Measurements from ENCODE around the gene RRM1.
"Not testable (repeated sequence)": the region's sequence is repeated elsewhere in the genome, so short reads cannot be mapped to it uniquely, and the experiment has no call there.

RRM1 gene

DNA sequence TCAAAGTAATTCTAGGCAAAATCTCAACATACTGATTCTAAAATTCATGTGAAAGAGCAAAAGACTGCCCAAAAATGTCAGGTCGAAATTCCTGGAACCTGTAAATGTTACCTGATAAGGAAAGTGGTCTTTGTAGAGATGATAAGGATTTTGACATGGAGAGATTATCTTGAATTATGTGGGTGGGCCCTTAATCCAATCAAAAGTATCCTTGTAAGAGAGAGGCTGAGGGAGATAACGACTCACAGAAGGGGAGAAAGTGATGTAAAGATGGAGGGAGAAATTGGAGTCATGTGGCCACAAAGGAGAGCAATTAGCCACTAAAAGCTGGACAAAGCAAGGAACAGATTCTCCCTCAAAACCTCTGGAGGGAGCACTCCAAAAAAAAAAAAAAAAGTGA lies 20.5 kb downstream of the RRM1 start:
- TF ChIP-seq, protein P1, sequence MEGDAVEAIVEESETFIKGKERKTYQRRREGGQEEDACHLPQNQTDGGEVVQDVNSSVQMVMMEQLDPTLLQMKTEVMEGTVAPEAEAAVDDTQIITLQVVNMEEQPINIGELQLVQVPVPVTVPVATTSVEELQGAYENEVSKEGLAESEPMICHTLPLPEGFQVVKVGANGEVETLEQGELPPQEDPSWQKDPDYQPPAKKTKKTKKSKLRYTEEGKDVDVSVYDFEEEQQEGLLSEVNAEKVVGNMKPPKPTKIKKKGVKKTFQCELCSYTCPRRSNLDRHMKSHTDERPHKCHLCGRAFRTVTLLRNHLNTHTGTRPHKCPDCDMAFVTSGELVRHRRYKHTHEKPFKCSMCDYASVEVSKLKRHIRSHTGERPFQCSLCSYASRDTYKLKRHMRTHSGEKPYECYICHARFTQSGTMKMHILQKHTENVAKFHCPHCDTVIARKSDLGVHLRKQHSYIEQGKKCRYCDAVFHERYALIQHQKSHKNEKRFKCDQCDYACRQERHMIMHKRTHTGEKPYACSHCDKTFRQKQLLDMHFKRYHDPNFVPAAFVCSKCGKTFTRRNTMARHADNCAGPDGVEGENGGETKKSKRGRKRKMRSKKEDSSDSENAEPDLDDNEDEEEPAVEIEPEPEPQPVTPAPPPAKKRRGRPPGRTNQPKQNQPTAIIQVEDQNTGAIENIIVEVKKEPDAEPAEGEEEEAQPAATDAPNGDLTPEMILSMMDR (conservative IDR thresholded peaks at IDR 0.05), result no peak
- H3K27ac ChIP-seq, result no peak overlapping the region

- TF ChIP-seq, protein P1 (conservative IDR thresholded peaks at IDR 0.05), result no peak
- H3K27ac ChIP-seq, result no peak overlapping the region
Observed at GRCh38 chr11:4118107-4118506, 23.5 kb downstream of the RRM1 start.

DNA sequence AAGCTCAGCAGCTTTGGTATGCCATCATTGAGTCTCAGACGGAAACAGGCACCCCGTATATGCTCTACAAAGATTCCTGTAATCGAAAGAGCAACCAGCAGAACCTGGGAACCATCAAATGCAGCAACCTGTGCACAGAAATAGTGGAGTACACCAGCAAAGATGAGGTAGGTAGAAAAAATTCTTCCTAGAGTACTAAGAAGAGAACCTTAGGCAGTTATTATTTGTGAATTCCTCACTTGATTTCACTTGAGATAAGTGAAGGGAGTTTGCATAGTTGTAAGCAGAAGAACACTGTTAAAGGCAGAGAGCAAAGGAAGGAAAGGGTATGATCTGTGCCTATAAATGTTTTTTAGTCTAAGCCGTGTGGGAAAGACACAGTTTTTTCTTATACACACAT lies 28.6 kb downstream of the RRM1 start:
- H3K27ac ChIP-seq, result no peak overlapping the region
- TF ChIP-seq, protein P1 (conservative IDR thresholded peaks at IDR 0.05), result no peak

DNA sequence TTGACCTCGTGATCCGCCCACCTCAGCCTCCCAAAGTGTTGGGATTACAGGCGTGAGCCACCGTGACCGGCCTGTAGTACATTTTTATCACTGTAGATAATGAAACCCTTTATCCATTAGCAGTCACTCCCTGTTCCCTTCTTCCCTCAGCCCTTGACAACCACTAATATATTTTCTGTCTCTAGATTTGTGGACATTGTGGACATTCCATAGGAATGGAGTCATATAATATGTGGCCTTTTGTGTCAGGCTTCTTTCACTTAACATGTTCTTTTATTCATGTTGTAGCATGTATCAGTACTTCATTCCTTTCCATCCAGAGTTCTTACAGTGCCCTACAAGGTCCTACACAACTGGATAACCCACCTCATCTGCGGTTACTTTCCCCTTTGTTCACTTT lies 30.5 kb downstream of the RRM1 start:
- TF ChIP-seq, protein P1 (conservative IDR thresholded peaks at IDR 0.05), result no peak

GRCh38 chr11:4127357-4127756 lies 32.8 kb downstream of the RRM1 start:
- no peak overlapping the region for H3K27ac ChIP-seq
- TF ChIP-seq, protein P1 (conservative IDR thresholded peaks at IDR 0.05), result no peak

More for the DNA sequence above, 30.5 kb downstream of the RRM1 start:
- no peak overlapping the region for H3K27ac ChIP-seq

GRCh38 chr11:4130219-4130618 lies 35.6 kb downstream of the RRM1 start:
- H3K27ac ChIP-seq, result not testable (repeated sequence)

DNA sequence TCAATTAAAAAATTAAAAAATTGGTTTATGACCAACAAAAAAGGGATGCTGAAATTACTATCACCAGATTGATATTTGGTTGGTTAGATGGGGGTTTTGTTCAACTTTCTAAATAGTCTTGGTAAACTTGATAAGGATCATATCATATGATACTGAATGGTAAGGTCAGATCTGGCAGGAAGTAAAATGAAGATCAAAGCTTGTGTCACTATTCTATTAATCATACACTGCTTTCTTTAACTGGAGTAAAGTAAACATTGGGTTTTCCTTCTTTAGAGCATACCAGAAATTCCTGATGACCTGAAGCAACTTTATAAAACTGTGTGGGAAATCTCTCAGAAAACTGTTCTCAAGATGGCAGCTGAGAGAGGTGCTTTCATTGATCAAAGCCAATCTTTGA lies 40.2 kb downstream of the RRM1 start:
- H3K27ac ChIP-seq, result peak overlapping the region; percentile 59

GRCh38 chr11:4138497-4138896 lies 43.9 kb downstream of the RRM1 start:
- TF ChIP-seq, protein P1 (conservative IDR thresholded peaks at IDR 0.05), result no peak
- no peak overlapping the region for H3K27ac ChIP-seq

More for the DNA sequence above, 40.2 kb downstream of the RRM1 start:
- TF ChIP-seq, protein P1 (conservative IDR thresholded peaks at IDR 0.05), result no peak
